ENCODE measurements around the gene XYLT1. TPM values are rescaled to one million over a fixed set of nuclear protein-coding genes. Genes with fewer than 3 reads are reported as not detected.

The XYLT1 gene
- polyA plus RNA-seq, 1 of the 3 experiments (the other 2 are of a cell fraction) = 17.6 TPM

GRCh38 chr16:17232487-17232886 is 238.3 kb downstream of the XYLT1 start:
- Histone ChIP-seq H3K9me2 (no peaks in the 10 kb centered on the region), H3F3A (replicated peaks; ENCODE audit: insufficient read depth) (peaks cover 24% of the 10 kb centered on the region), H3K4me1 (ENCODE audit: control insufficient read depth in 1 of 2, insufficient read depth in 2 of 2, low read depth in 1 of 2, low read length in 1 of 2) (peaks cover 0 to 20% of the 10 kb centered on the region in 2 experiments; a peak in 1 of 4 replicates), H4K20me1 (ENCODE audit: insufficient read depth) (peaks cover 93% of the 10 kb centered on the region), H3K79me2 (ENCODE audit: insufficient read depth) (peaks cover 96% of the 10 kb centered on the region), H3K4me2 (no peak overlapping the region), H3K27me3 (ENCODE audit: insufficient read depth) (no peaks in the 10 kb centered on the region), H3K9me3 (no peaks in the 10 kb centered on the region), H3K9ac (no peak overlapping the region), H3K36me3 (replicated peaks in 1 of 2; ENCODE audit: control insufficient read depth in 1 of 2, insufficient read depth in 2 of 2, low read length in 1 of 2) (peaks cover 0 to 58% of the 10 kb centered on the region in 2 experiments), H3K4me3 (ENCODE audit: low read depth in 2 of 2, low read length in 1 of 2) (no peak overlapping the region), H3K27ac (ENCODE audit: low read depth in 2 of 2, low read length in 1 of 2) (no peak overlapping the region), H2AFZ (ENCODE audit: low read depth) (no peak overlapping the region)
- POLR2A ChIA-PET = no interaction called here
- no peak for TF ChIP-seq SMC3 (IDR thresholded peaks at IDR 0.05; ENCODE audit: low read depth, low read length)
- TF ChIP-seq CHD2 (IDR thresholded peaks at IDR 0.05; ENCODE audit: low read length, partially characterized antibody) = no peak
- TF ChIP-seq RFX5 (IDR thresholded peaks at IDR 0.05; ENCODE audit: low read length) = no peak
- no peak for TF ChIP-seq USF1 (IDR thresholded peaks at IDR 0.05; ENCODE audit: borderline replicate concordance, low read depth)
- TF ChIP-seq YY1 (IDR thresholded peaks at IDR 0.05; ENCODE audit: low read depth) = no peak
- no peak for TF ChIP-seq ZBTB33 (IDR thresholded peaks at IDR 0.05; ENCODE audit: borderline replicate concordance, low read depth)
- TF ChIP-seq REST (IDR thresholded peaks at IDR 0.05; ENCODE audit: low read depth, low read length) = no peak
- no peak for TF ChIP-seq RAD21 (IDR thresholded peaks at IDR 0.05; ENCODE audit: low read length)
- TF ChIP-seq USF2 (IDR thresholded peaks at IDR 0.05; ENCODE audit: borderline replicate concordance, low read depth, low read length) = no peak
- TF ChIP-seq FOXJ3 (CRISPR knock-in tag; IDR thresholded peaks at IDR 0.05) = no peak
- DNase-seq = no peak
- CTCF ChIA-PET = no interaction called here
- 92% methylated on average over 6 of the region's 6 CpGs for WGBS (ENCODE audit: low lambda C conversion rate)

All from SK-N-SH (cell line).